ENCODE measurements around the gene LDLRAD3.

Gene LDLRAD3

DNA sequence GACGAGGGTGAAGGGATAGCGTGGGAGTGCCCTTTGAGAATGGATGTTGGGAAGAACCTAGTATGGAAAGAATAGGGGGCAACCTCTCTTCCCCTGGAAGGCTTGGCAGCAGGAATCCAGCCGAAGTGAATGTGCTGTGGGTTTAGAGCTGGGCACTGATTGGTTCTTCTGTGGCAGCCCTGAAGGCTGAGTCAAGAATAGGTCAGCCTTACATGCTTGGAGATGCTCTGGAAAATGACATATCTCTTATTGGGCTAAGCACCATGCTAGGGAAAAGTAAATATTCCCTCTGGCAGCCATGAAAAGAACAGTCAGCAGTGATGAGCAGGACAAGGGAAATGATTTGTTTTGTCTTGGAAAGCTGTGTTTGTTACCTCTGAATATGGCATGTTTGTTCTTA lies 195.9 kb downstream of the LDLRAD3 start:
- DNase-seq: no peak
- no peak for ATAC-seq

DNA sequence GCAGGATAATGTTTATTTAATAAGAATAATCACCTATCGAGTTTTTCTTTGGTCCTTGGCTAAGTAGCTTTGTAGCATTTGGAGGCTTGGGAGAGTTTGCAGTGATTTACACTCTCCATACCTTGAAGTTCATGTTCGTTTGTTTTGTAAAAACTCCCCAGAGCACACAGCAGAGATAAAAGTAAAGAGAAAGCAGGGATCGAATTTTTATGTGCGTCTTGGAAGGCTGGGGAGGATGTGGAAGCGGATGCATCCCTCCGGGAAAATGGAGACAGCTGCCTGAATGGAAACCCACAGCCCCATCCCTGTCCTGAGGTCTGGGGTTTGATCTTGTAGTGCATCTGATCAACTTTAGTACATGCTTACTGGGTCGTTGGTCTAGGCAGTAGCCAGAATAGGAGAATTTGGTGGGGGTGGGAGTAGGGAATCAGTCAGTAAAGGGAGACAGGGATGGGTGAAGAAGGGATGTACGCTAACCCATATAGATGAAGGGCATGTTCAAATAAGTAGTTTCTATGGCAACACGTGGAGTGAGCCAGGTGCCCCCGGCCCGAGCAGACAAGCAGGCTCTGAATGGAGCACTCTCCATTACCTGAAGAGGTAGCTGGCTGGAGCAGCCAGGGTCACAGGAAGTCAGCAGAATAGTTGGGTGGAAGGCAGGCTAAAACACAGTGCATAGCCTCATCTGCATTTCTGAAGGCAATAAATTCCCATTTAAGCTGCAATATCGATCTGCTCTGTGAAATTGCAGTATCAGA lies 197.5 kb downstream of the LDLRAD3 start:
- ATAC-seq (no peak), DNase-seq (no peak)

DNA sequence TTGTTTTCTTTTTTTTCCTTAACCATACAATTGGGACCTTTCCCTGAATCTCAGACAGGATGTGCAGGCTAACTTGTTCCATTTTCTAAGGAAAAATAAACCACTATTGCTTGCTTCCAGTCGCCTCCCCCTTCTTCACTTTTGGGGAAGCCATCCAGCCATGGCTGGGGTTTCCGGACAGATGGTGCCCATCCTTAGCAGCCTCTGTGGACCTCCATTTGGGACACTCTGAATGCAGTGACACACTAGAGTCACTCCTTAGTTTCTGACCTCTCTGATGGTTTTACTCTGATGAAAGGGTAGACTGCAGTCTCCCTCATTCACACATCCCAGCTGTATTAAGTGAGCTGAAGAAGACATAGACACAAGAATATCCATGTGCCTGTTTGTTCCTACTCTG lies 198.1 kb downstream of the LDLRAD3 start:
- DNase-seq (no peak), ATAC-seq (no peak)

DNA sequence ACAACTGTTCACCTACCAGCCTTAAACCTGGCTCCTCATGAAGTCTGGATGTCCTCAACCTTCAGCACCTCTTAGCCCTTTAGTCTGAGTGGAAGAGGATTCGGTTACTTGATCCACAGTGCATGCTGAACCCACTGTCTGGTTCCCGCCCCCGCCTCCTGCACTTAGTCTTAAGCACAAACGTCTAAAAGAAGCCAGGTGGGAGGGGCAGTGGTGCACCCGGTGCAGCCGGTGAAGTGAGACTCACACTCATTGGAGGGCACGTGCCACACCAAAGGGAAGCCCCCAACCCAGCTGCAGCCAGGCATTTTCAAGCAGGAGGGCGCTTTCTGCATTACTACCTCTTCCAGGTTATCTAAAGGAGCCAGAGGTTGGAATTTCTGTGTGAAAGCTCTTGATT lies 198.6 kb downstream of the LDLRAD3 start:
- ATAC-seq: no peak

DNA sequence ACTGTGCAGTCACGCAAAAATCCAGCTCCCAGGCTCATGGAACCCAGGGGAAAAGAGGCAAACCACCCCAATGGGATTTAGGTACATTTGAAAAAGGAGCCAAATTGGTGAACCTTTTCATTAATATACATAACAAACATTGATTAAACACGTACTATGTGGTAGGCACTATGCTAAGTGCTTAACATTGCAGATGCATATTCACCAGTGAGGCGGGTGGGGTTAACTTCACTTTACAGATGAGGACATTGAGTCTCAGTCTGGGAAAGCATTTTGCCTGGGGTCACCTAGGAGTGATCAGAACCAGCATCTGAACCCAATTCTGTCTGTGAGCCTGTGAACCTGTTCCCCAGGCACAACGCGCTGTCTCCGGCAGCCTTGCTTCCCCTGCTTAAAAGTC lies 199.0 kb downstream of the LDLRAD3 start:
- DNase-seq: no peak
- ATAC-seq: no peak

More for the DNA sequence above, 198.6 kb downstream of the LDLRAD3 start:
- no peak for DNase-seq

DNA sequence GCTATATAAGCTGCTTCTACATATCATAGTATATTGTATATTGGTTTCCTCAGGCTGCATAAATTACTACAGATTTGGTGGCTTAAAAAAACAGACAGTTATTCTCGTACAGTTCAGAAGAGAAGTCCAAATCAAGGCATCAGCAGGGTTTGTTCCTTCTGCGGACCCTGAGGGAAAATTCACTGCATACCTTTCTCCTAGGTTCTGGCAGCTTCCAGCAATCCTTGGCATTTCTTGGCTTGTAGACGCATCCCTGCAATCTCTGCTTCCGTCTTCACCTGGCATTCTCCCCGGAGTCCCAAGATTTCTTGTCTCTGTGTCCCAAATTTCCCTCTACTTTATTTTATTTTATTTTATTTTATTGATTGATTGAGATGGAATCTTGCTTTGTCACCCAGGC lies 202.6 kb downstream of the LDLRAD3 start:
- no peak for ATAC-seq

DNA sequence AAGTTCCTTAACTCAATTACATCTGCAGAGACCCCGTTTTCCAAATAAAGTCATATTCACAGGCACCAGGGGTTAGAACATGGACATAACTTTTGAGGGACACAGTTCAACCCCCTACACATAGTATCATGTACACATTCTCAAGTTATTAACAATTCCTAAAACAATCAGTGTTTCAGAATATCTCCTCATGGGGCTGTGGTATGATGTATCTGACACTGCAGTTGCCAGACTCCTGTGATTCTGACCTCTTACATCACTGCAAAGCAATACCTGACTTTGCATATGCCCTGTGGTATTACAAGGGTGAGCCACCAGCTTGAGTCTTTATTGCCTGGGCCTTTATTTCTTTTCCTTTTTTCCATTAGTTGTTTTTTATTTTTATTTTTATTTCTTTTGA lies 203.6 kb downstream of the LDLRAD3 start:
- DNase-seq (no peak), ATAC-seq (no peak)

More for the DNA sequence above, 202.6 kb downstream of the LDLRAD3 start:
- no peak for DNase-seq

DNA sequence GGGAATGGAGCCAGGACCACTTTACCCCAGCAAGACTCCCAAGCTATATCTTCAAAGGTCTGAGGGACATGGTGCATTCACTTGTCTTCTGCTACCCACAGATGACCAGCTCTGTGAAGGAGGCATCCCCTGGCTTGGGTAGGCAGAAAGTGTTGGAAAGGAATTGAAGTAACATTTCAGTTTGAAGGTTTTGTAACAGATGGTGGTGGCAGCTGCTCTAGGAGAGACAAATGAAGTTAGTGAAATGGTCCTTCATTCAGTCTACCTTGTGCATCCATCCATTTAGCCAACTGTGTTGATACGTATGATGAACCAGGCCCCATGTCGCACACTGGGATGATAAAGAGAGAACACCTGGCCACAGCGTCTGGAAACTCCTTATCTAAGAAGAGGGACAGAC lies 204.8 kb downstream of the LDLRAD3 start:
- ATAC-seq (no peak), DNase-seq (no peak)

DNA sequence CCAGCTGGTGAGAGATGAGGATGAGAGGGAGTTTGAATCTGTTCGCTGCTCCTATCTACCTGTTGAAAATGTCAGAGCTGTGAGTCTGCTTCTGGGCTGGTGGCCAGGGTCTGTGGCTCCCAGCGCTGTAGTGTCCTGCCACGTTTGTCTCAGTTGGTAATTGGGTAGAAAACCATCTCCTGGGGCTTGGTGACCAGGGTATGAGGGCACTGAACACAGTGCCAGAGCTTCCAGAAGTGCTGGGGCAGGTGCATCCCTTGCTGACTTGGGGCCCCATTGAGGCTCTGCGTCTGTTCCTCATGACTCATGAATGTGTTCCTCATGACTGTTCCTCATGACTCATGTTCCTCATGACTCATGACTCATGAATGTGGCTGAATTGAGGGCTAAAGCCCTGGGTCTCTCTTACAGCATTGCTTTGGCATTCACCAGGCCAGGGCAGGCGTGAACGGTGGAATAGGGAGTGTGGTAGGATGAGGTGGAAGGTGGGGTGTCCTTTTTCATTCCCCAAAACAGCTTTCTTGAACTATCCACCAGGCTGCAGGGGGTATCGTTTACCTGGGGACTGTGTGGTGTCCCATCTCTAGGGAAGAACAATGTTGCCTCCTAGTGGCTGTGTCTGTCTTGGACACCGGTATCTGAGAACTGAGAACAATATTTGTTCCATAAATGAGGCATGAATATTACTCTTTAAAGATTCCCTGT lies 205.8 kb downstream of the LDLRAD3 start:
- ATAC-seq: peak; percentile 96
- peak; percentile 28 for DNase-seq

DNA sequence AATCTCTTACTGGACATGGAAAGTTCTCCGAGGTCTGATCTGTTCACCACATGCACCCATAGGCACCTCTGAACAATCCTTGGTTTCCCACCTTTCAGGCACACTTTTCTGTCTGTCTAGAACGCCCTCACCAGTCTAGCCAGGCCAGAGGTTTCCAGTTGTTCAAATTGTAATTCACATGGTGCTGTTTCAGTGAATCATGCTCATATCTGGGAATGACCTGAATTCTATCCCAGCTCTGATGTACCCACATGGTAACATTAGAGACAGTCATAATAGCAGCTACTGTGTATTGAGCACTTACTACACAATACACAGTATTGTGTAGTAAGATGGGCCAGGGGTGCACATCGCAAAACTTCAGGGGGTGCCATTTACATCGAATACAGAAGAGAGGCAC lies 207.1 kb downstream of the LDLRAD3 start:
- DNase-seq (no peak), ATAC-seq (no peak)

DNA sequence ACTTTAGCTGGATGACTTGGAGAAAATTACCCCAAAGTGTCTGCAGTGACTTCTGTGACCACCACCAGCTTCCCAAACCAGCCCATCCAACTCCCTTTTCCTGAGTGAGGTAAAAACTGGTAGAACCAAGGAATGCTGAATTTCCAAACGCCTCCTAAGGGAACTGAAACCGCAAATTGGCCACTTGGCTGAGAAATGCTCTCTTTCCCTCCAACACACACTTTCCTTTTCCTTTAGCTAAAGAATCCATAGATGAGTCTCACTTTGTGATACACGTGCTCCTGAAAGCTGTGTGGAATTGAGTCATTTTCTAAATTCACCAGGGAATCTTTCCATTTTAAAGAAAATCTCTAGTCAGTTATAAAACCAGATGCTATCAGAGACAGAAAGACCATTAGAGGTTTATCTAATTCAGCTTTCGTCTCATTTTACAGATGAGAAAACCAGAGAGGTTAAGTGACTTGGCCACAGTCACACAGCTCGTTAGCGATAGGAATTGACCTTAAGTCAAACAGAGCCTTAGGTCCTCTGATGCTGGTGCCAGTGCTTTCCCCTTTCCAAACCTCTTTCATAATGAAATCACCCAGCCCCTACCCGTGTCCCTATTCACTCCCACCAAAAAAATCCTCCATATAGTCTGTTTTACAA lies 208.2 kb downstream of the LDLRAD3 start:
- DNase-seq (no peak), ATAC-seq (no peak)

DNA sequence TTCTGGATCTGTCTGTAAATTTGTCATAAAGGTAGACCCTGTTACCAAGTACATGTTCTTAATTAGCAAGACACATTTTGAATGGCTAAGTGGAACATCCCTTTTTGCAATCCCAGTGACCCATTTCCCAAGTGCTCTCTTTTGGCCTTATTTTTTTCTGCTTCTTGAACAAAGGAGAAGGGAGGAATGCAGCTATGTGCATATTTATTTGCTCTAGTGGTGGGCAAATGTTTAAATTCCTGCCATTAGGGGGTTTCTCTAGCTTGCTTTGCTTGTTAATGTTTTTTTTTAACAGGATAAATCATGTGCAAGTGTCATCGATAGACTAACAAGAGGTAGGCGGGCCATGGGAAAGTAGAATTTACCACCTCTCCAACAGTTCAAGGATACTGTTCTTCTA lies 209.7 kb downstream of the LDLRAD3 start:
- no peak for ATAC-seq
- DNase-seq: no peak

DNA sequence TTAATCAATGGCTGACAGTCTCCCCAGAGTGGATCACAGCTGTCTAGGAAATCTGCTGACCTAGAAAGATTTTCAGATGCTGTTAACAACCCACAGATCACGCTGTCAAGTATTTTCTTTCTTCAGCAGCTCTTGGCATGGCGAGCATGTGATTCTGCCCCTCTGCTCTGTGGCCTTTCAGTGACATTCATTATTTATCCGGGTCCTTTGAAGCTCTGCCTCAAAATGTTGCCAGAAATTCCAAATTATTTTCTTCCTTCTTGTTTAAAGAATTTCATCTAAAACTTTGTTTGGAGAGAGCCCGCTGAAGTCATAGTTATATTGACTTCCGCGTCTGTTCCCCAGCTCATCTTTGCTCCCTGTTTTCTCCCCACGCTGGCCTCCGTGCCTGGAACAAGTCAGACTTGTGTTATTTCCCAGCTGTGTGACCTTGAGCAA lies 211.3 kb downstream of the LDLRAD3 start:
- DNase-seq: no peak
- ATAC-seq: no peak

DNA sequence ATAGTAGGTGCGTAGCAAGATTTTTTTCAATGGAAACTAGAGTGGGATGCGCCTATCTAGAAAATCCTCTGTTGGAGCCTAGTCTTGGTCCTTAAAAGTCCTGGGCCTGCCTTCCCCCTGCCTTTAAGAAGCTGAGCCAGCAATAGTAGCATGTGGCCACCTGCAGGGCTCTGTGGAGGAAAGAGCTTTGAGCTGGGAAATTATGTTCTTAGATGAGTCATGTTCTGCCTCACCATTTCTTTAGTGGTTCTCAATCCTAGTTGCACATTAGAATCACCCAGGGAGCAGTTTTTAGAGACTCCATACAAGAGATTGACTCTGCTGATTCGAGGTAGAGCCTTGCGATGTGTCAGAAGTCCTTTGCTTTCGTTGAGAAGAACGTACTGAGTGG lies 211.9 kb downstream of the LDLRAD3 start:
- no peak for DNase-seq
- ATAC-seq: no peak

DNA sequence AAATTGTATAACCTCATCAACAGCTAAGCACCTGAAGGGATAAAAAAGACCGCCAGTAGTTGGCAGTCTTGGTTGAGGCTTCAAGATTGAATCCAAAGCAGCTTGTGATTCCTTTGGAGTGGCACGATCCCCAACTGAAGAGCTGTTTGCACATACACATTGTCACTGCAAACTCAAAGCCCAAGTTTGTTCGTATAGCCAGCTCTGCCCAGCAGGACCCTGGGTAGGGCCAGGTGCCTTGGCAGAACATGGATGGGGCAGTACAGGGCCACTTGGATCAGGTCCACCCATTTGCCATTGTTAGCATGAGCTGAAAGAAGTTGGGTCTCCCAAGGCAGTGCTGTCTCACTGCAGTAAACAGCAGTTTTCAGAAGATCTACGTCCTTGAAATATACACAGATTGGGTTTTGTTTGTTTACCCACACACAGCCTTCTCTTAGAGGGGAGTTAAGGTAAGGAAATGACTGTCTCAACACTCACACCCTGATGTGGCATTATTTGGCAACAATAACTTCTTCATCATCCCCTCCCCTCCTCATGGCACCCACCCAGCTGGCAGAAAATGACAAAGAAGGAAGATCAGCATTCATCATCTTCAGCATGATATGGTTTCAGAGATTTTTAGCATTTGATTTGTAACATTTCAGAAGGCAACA lies 212.4 kb downstream of the LDLRAD3 start:
- DNase-seq (no peak), ATAC-seq (no peak)

DNA sequence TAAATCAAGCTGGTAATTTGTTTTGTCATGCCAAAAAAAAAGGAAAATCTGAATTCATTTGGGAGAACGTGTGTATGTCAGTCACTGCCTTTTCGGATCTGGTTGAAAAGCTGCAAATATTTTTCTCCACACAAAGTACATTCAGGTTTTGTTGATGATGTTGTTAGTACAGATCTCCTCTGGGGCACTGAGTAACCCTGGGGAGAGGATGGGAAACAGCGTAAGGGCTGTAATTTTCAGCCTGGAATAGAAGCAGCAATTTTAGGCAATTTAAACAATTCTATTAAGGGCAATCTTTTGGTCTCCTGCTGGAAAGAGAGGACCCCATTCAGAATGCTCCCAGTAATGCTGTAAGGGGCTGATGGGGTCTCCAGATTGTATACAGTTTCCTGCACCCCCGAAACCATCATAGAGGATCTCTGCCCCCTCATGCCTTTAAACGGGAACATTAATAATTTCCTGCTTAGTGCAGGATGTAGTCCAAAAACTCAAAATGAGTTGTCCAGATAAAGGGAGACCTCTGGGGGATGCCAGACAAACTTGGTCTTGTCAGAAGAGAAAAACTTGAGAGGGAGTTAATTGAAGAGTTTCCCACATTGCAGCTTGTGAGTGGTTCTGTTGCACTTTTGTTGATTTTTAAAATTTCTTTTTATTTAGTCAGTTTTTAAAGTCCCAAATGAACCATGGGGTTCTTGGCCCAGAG lies 213.1 kb downstream of the LDLRAD3 start:
- ATAC-seq: no peak
- DNase-seq: no peak

DNA sequence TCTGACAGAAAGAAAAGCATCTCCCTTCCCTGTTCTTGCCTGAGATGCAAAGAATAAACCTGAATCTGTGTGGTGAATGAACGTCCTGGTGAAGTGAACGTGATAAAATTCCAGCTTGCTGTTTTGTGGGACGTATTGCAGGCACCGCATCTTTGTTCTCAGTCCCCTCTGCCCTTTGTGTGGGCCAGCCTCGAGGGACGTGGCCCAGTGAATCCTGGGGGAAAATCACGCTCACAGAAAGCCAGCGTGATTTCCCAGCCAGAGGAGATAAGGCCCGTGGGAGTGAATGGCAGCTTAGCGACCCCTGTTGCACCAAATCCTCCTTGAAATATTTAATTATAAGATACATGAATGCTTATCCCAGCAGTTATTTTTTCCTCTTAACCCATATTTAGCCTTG lies 216.2 kb downstream of the LDLRAD3 start:
- no peak for ATAC-seq
- no peak for DNase-seq

DNA sequence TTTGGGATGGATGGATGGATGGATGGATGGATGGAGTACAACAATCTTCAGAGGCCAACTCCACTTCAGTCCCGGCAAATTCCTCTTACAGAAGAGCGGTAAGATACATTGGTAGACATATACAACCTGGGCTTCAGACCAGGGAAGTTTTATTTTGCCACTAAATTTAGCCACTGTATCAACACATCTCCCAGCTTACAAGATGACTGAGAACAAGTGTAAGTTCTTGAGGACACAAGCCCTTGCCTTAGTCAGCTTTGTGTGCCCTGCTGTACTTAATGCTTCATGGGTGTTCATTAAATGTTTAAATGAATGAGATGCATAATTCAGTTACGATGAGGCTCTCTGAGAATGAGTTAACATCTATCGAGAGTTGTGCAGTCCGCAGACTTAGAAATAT lies 217.7 kb downstream of the LDLRAD3 start:
- no peak for ATAC-seq

DNA sequence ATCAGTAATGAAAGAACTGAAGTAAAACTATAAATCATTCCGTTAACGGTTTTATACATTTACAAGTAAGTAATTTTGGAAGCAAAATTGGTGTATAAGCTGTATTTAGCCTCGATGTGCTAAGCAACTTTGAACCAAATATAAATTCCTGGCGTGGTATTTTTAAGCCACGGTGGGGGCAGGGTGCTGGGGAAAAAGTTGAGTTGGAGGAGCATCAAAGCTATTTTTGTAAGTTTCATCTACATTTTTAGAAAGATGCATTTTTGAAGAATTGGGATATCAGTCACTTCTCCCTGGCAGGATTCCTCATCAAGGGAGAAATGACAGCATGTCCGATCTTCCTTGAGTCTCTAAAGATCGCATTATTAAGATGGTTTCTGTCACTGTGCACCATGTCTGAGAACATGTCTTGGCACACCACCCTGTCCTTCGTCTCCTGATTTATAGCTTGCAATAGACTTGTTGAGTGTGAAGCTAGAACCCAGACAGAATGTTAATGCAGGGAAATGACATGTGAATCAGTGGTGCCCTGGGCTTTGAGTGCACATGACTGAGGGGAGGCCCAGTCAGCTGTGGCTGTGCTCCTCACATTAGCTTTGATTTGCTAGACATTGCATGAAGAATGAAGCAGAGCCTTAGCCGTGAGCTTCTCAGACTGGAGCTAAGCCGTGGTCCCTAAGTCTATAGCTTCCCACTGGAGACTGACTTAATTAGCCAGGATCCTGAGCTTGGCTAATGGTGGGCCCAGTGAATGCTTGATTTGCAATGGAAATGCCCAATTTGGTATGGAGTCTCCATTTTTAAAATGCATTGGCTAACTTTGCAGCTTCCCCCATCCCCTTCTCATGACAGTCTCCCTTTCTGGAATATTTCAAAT lies 218.4 kb downstream of the LDLRAD3 start:
- DNase-seq (no peak), ATAC-seq (no peak)

More for the DNA sequence above, 217.7 kb downstream of the LDLRAD3 start:
- DNase-seq: no peak

DNA sequence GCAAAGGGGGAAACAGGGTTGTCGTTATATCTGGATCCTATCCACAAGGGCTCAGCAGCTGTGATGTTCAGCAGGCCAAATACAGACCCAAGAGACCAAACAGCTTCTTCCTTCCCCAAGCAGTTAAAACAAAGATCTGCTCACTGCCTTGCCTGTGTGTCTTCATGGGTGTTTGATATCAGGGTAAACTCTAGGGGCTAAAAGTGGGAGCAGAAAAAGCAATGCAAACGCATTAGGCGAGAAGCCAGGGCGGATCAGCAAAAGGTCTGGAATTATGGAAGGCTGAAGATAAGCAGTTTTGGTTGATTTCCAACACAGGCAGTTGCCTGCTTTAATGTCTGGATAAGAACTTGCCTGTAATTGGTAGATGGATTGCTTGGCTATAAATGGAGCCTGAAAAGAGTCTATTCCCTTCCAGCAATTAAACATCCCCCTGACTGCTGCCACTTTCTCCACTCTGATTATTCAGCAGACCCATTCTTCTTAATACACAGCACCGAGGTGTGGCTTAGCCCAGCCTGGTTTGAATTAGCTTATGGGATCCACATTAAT lies 219.1 kb downstream of the LDLRAD3 start:
- ATAC-seq: no peak
- DNase-seq: no peak
